MM.1S (cell line): ENCODE data around the gene RAB8A.
"Not testable (repeated sequence)": the region's sequence is repeated elsewhere in the genome, so short reads cannot be mapped to it uniquely, and the experiment has no call there.

Source experiments
- DNase-seq: peaks from one replicate; pipeline ENCODE4 v3.0.0-alpha.2; 2015
- H2AFZ ChIP-seq: fragments of 300-600 bp; sonication (generic); 2 replicates; pipeline ENCODE4 v1.6.0; 2016; ENCODE audit warnings: antibody characterized with exemption, low read length
- H3F3A ChIP-seq: fragments of 300-600 bp; sonication (generic); 2 replicates; pipeline ENCODE4 v1.6.1; 2016; ENCODE audit warnings: mild to moderate bottlenecking, antibody characterized with exemption, low read length, moderate library complexity, mixed read lengths; ENCODE audit not compliant: insufficient read depth
- H3K27ac ChIP-seq: fragments of 300-600 bp; sonication (generic); 2 replicates; pipeline ENCODE4 v1.5.1; 2016; ENCODE audit warnings: mild to moderate bottlenecking, low read length
- H3K27me3 ChIP-seq: fragments of 300-600 bp; sonication (generic); replicated peaks from 2 replicates; pipeline ENCODE4 v1.6.0; 2016; ENCODE audit warnings: low read length; ENCODE audit not compliant: insufficient read depth
- H3K36me3 ChIP-seq: fragments of 300-600 bp; sonication (generic); replicated peaks from 2 replicates; pipeline ENCODE4 v1.6.1; 2016; ENCODE audit warnings: mild to moderate bottlenecking, low read length, mixed read lengths; ENCODE audit not compliant: insufficient read depth
- H3K4me1 ChIP-seq: fragments of 300-600 bp; sonication (generic); 2 replicates; pipeline ENCODE4 v1.6.1; 2016; ENCODE audit warnings: low read length, mixed read lengths
- H3K4me2 ChIP-seq: fragments of 300-600 bp; sonication (generic); 2 replicates; pipeline ENCODE4 v1.6.0; 2016; ENCODE audit warnings: low read depth, low read length
- H3K4me3 ChIP-seq: fragments of 300-600 bp; sonication (generic); 2 replicates; pipeline ENCODE4 v1.5.1; 2016; ENCODE audit warnings: low read length, mixed read lengths
- H3K79me2 ChIP-seq: fragments of 300-600 bp; sonication (generic); 2 replicates; pipeline ENCODE4 v1.6.1; 2016; ENCODE audit warnings: mixed run types, low read length, mixed read lengths
- H3K9ac ChIP-seq: fragments of 300-600 bp; sonication (generic); 2 replicates; pipeline ENCODE4 v1.6.1; 2016; ENCODE audit warnings: low read length, mixed read lengths
- H3K9me2 ChIP-seq: fragments of 300-600 bp; sonication (generic); replicated peaks from 2 replicates; pipeline ENCODE4 v1.6.1; 2016; ENCODE audit warnings: mild to moderate bottlenecking, low read length, mixed read lengths; ENCODE audit not compliant: insufficient read depth
- H3K9me3 ChIP-seq: fragments of 300-600 bp; sonication (generic); replicated peaks from 2 replicates; pipeline ENCODE4 v1.6.1; 2016; ENCODE audit warnings: mild to moderate bottlenecking, low read length, mixed read lengths; ENCODE audit not compliant: insufficient read depth
- H4K20me1 ChIP-seq: fragments of 300-600 bp; sonication (generic); 2 replicates; pipeline ENCODE4 v1.6.1; 2016; ENCODE audit warnings: mild to moderate bottlenecking, low read length, moderate library complexity, mixed read lengths; ENCODE audit not compliant: insufficient read depth
- EZH2 ChIP-seq: fragments of 300-600 bp; sonication (generic); optimal IDR thresholded peaks from 2 replicates; pipeline ENCODE3; 2017; ENCODE audit warnings: low read depth, mild to moderate bottlenecking, antibody characterized with exemption, low read length, mixed read lengths
- EZH2phosphoT487 ChIP-seq: fragments of 300-600 bp; sonication (generic); IDR thresholded peaks from 2 replicates; pipeline ENCODE4 v1.6.1; 2018; ENCODE audit warnings: antibody characterized with exemption, low read length
- TF ChIP-seq, protein P1 (sequence below): fragments of 300-600 bp; sonication (generic); IDR thresholded peaks from 2 replicates; pipeline ENCODE4 v1.5.1; 2016; ENCODE audit warnings: antibody characterized with exemption, low read length, mixed read lengths

RAB8A gene

DNA sequence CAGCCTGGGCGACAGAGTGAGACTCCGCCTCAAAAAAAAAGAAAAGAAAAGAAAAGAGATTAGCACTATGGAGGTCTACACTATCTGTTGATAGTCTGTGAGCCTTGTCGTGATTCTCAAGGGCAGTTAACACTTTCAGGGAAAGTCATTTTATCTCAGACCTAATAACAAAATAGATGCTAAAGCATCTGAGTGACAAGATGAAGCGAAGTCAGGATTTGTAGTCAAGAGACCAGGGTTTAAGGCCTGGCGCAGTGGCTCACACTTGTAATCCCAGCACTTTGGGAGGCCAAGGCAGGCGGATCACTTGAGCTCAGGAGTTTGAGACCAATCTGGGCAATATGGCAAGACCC lies 13.3 kb upstream of the RAB8A start:
- Histone ChIP-seq H3K9me3 (no peaks in the 10 kb centered on the region), H3K4me1 (no peaks in the 10 kb centered on the region), H3K27me3 (no peaks in the 10 kb centered on the region), H3K27ac (no peak overlapping the region), H3K9me2 (no peaks in the 10 kb centered on the region), H3K9ac (no peak overlapping the region), H3K4me3 (no peak overlapping the region), H3F3A (peaks cover 20% of the 10 kb centered on the region), H3K4me2 (no peak overlapping the region), H2AFZ (no peak overlapping the region), H3K36me3 (peaks cover 34% of the 10 kb centered on the region), H4K20me1 (no peaks in the 10 kb centered on the region), H3K79me2 (peaks cover 37% of the 10 kb centered on the region)
- TF ChIP-seq, protein P1, sequence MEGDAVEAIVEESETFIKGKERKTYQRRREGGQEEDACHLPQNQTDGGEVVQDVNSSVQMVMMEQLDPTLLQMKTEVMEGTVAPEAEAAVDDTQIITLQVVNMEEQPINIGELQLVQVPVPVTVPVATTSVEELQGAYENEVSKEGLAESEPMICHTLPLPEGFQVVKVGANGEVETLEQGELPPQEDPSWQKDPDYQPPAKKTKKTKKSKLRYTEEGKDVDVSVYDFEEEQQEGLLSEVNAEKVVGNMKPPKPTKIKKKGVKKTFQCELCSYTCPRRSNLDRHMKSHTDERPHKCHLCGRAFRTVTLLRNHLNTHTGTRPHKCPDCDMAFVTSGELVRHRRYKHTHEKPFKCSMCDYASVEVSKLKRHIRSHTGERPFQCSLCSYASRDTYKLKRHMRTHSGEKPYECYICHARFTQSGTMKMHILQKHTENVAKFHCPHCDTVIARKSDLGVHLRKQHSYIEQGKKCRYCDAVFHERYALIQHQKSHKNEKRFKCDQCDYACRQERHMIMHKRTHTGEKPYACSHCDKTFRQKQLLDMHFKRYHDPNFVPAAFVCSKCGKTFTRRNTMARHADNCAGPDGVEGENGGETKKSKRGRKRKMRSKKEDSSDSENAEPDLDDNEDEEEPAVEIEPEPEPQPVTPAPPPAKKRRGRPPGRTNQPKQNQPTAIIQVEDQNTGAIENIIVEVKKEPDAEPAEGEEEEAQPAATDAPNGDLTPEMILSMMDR, result no peak
- TF ChIP-seq EZH2, result no peak
- no peak for TF ChIP-seq EZH2phosphoT487
- DNase-seq, result no peak

DNA sequence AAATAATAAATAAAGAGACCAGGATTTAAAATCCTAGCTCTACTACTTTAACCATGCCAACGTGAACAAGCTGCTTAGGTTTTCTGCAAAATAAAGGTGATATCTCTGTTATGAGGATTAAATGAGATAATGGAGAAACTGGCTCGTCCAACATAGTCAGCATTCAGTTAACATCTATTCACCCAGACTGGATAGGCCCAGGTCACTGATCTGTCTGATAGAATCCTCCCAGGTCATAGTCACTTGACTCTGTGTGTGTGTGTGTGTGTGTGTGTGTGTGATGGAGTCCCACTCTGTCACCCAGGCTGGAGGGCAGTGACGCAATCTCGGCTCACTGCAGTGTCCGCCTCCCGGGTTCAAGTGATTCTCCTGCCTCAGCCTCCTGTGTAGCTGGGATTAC lies 12.9 kb upstream of the RAB8A start:
- no peak overlapping the region for H3K9ac ChIP-seq
- H2AFZ ChIP-seq, result no peak overlapping the region
- no peaks in the 10 kb centered on the region for H3K4me1 ChIP-seq
- no peak for DNase-seq
- TF ChIP-seq, protein P1, result no peak
- TF ChIP-seq EZH2phosphoT487 (no peak), EZH2 (no peak)
- H3F3A ChIP-seq, result peaks cover 25% of the 10 kb centered on the region
- no peaks in the 10 kb centered on the region for H4K20me1 ChIP-seq
- no peaks in the 10 kb centered on the region for H3K9me3 ChIP-seq
- H3K27ac ChIP-seq, result no peak overlapping the region
- peaks cover 32% of the 10 kb centered on the region for H3K79me2 ChIP-seq
- no peaks in the 10 kb centered on the region for H3K9me2 ChIP-seq
- no peak overlapping the region for H3K4me2 ChIP-seq
- H3K27me3 ChIP-seq, result no peaks in the 10 kb centered on the region
- no peak overlapping the region for H3K4me3 ChIP-seq
- H3K36me3 ChIP-seq, result peaks cover 30% of the 10 kb centered on the region

DNA sequence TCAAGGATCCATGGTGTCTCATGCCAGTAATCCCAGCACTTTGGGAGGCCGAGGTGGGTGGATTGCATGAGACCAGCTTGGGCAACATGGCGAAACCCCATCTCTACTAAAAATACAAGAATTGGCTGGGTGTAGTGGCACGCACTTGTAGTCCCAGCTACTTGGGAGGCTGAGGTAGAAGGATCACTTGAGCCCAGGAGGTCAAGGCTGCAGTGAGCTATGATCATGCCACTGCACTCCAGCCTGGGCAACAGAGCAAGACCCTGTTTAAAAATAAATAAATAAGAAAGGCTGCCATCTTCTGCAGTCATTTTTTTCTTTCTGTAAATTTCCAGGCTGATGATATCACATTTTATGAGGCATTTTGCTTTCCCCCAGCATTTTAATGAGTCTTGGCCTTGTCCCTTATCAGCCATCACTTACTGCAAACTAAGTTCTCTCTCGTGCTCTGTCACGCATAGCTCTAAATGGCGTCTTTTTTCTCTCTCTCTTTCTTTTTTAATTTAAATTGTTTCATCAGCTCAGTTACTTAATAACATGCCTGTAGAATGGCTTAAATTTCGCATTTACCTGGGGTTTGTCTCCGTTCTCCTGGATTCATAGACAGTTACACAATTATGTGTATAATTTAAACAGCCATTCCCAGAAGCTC lies 12.2 kb upstream of the RAB8A start:
- H3K27me3 ChIP-seq, H2AFZ ChIP-seq, H3K9me3 ChIP-seq, H3K9ac ChIP-seq, H4K20me1 ChIP-seq, H3K27ac ChIP-seq, H3K4me1 ChIP-seq, DNase-seq, H3K4me3 ChIP-seq, H3K9me2 ChIP-seq, H3K4me2 ChIP-seq: not testable (repeated sequence)
- Histone ChIP-seq H3K79me2 (peaks cover 31% of the 10 kb centered on the region), H3F3A (peaks cover 25% of the 10 kb centered on the region), H3K36me3 (peaks cover 29% of the 10 kb centered on the region)

DNA sequence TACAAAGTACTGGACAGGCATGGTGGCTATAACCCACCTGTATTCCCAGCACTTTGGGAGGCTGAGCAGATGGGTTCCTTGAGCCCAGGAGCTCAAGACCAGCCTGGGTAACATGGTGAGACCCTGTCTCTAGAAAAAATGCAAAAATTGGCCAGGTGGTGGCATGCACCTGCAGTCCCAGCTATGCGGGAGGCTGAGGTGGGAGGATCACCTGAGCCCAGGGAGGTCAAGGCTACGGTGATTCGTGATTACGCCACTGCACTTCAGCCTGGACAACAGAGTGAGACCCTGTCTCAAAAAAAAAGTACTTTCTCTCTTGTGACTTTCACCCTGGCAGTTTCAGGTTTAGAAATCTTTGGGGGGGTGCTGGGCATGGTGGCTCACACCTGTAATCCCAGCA lies 11.2 kb upstream of the RAB8A start:
- Histone ChIP-seq H3K36me3 (peaks cover 20% of the 10 kb centered on the region), H3K79me2 (peaks cover 20% of the 10 kb centered on the region), H3K27me3 (no peaks in the 10 kb centered on the region), H3K27ac (no peak overlapping the region), H3F3A (peaks cover 26% of the 10 kb centered on the region), H2AFZ (no peak overlapping the region), H3K4me2 (no peak overlapping the region), H3K9me3 (no peaks in the 10 kb centered on the region), H3K9me2 (no peaks in the 10 kb centered on the region), H3K4me1 (no peaks in the 10 kb centered on the region), H3K9ac (no peak overlapping the region), H3K4me3 (no peak overlapping the region), H4K20me1 (no peaks in the 10 kb centered on the region)
- DNase-seq, result no peak
- TF ChIP-seq, protein P1, result no peak
- no peak for TF ChIP-seq EZH2phosphoT487
- TF ChIP-seq EZH2, result no peak
